GM18873 (cell line): ENCODE results near the gene IL23R.

ENCODE experiments used
- ATAC-seq: cut with Tn5 transposase; IDR thresholded peaks from one replicate; pipeline ENCODE4 v1.9.1; 2021; ENCODE audit warnings: mild to moderate bottlenecking, moderate library complexity, moderate number of reproducible peaks; ENCODE audit not compliant: unreplicated experiment, low FRiP score

IL23R gene

DNA sequence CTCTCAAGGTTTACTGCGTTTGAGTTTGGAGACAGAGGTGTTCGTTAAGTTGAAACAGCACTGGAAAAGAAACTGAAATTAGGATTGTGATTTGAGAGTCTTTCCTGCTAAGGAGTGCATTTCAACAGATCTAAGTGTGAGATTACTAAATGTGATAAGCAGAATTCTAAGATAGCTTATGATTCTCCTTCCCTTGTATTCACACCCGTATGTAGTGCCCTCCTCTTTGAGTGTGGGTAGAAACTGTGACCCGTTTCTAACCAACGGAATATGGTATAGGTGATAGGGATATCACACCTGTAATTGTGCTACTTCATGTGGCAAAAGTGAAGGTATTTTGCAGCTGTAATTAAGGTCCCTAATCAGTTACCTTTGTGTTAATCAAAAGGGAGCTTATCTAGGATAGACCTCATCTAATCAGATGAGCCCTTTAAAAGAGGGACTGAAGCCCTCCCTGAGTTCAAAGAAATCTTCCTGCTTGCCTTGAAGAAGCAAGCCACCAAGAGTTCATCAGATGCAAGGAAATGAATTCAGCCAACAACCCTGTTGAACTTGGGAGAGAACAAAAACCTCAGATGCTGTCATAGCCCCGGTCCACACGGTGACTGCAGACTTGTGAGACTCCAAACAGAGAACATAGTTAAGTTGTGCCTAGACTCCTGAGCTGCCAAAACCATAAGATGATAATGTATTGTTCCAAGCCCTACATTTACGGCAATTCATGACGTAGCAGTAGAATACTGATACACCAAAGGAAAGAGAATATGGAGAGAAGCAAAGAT, 128.8 kb downstream of the IL23R start:
- no peak for ATAC-seq

DNA sequence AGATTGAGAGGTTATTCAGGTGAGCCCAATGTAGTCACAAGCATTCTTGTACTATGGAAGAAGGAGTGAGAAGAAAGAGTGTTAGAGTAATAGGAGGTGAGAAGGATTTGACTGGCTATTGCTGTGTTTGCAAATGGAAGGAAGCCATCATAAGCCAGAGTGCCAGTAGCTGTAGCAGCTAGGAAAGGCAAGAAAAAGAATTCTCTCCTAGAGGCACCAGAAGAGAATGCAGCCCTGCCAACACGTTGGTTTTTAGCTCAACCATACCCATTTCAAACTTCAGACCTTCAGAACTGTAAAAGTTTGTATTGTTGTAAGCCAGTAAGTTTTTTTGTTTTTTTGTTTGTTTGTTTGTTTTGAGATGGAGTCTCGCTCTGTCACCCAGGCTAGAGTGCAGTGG, 132.5 kb downstream of the IL23R start:
- ATAC-seq, result no peak

DNA sequence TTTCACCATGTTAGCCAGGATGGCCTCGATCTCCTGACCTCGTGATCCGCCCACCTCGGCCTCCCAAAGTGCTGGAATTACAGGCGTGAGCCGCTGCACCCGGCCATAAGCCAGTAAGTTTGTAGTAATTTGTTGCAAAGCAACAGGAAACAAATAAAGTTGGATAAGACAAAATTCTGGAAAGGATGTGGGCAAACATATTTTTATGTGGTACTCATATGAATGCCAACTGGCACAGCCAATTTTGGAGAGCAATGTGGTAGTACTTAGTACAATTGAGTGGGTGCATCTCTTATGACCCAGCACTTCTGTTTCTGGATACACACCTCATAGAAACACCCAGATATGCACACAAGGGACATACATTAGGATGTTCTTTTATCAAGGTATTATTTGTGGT, 133.0 kb downstream of the IL23R start:
- no peak for ATAC-seq

DNA sequence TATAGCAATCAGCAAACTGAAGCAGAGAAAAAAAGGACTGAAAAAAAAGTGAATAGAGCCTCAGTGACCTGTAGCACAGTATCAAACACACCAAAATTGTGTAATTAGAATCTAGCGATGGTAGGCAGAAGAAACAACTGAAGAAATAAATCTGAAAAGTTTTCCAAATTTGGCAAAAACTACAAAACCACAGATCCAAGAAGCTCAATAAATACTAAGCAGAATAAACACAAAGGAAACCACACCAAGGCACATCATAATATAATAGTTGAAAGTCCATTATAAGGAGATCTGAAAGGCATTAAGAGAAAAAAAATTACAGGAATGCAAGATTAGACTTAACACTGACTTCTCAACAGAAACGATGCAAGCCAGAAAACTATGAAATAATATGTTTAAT, 134.3 kb downstream of the IL23R start:
- ATAC-seq, result no peak

DNA sequence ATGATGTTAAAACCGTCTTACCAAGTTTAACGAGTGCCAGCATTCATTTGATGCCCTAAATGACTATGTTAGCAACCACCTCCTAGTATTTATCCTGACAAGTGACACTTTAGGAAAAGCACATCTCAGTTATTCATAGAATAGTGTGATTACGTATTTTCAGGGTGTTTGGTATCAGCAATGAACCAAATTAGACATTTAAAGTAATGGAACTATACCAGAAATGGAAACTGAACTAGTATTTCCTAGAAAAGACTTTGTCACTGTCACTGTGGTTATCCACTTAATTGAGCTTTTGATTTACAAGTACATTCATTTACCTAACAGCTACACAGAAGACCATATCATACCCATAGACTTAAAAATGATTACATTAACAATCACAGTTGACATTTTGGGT, 137.8 kb downstream of the IL23R start:
- ATAC-seq, result no peak

DNA sequence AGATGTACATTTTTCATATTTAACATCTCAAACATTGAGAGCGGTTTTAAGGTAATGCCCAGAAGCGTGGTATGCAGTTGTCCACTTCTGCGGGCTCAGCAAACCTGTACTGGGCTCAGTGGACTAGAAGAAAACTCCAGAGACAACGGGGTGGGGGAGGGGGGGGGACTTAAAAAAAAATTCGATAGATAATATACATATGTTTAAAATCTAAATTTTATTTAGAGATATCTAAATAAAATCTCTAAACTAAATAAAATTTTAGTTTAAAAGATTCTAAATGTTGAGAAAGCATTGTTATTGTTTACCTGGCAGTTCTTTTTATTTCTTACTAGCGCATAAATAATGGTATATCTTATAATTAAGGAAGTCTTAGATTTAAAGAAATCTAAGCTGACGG, 140.3 kb downstream of the IL23R start:
- no peak for ATAC-seq

DNA sequence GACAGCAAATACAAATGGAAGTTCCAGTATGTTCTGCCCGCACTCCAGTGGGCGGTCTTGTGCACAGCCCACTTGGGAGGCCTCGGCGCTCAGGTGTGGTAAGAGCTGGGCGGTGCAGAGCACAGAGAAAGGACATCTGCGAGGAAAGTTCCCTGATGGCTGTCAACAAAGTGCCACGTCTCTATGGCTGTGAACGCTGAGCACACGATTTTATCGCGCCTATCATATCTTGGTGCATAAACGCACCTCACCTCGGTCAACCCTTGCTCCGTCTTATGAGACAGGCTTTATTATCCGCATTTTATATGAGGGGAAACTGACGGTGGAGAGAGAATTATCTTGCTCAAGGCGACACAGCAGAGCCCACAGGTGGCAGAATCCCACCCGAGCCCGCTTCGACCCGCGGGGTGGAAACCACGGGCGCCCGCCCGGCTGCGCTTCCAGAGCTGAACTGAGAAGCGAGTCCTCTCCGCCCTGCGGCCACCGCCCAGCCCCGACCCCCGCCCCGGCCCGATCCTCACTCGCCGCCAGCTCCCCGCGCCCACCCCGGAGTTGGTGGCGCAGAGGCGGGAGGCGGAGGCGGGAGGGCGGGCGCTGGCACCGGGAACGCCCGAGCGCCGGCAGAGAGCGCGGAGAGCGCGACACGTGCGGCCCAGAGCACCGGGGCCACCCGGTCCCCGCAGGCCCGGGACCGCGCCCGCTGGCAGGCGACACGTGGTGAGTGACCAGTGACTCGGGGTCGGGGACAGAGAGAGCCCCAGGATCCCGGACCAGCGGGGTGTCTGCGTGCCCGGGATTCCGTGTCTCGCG, 141.2 kb downstream of the IL23R start, which contains the start of gene IL12RB2:
IL12RB2 (plus strand) TSS at position 623 of the 810 bp plus-strand sequence. CDS start 12,496 bp downstream, outside the sequence.
- no peak for ATAC-seq

DNA sequence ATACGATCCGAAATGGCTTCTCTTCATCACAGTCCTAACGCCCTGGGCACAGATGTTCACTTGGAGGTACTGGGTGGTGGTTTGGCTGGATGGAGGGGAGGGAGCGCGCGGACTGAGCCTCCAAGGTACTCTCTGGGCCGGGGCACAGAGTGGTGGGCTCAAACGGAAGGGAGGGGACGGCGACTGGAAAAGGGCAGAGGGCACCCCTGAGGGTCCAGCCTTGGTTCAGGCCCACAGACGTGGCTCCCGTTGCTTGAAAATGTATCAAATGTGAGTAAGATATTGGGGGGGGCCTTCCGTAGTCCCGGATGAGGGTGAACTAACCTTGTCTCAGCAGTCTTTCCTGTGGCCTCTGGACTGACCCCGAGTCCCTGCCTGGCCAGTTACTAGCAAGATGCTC, 141.9 kb downstream of the IL23R start:
- no peak for ATAC-seq
